Astrocyte (in vitro differentiated cells and primary cell): ENCODE data around the gene CSNK1A1. TPM values are rescaled to one million over a fixed set of nuclear protein-coding genes. Genes with fewer than 3 reads are reported as not detected.

Experiments used
- DNase-seq: peaks from one replicate; pipeline ENCODE4 v3.0.0-alpha.2; 2010; ENCODE audit warnings: low read depth
- FAIRE-seq: peaks from 2 replicates; lab custom pipeline; 2011; peaks lifted over from hg19 to GRCh38; lab: Jason Lieb, UNC
- H2AFZ ChIP-seq: 2 replicates; pipeline ENCODE4 v1.6.0; 2012; ENCODE audit warnings: low read depth, low read length, inconsistent platforms
- H3K27ac ChIP-seq: 2 replicates; pipeline ENCODE4 v1.5.1; 2011; ENCODE audit warnings: low read depth, low read length, inconsistent platforms
- H3K27me3 ChIP-seq: 2 replicates; pipeline ENCODE4 v1.6.0; 2011; ENCODE audit warnings: low read length, inconsistent platforms; ENCODE audit not compliant: insufficient read depth
- H3K36me3 ChIP-seq: 2 replicates; pipeline ENCODE4 v1.5.1; 2011; ENCODE audit warnings: low read length, inconsistent platforms; ENCODE audit not compliant: insufficient read depth
- H3K4me1 ChIP-seq: 2 replicates; pipeline ENCODE4 v1.5.1; 2011; ENCODE audit warnings: low read length, inconsistent platforms; ENCODE audit not compliant: insufficient read depth
- H3K4me2 ChIP-seq: 2 replicates; pipeline ENCODE4 v1.6.0; 2012; ENCODE audit warnings: low read length, inconsistent platforms
- H3K4me3 ChIP-seq: 2 replicates; pipeline ENCODE4 v1.5.1; 2011; ENCODE audit warnings: low read depth, mild to moderate bottlenecking, low read length, inconsistent platforms; ENCODE audit not compliant: insufficient read depth
- H3K79me2 ChIP-seq: 2 replicates; pipeline ENCODE4 v1.6.0; 2012; ENCODE audit warnings: mild to moderate bottlenecking, low read length, inconsistent platforms; ENCODE audit not compliant: insufficient read depth
- H3K9ac ChIP-seq: 2 replicates; pipeline ENCODE4 v1.6.0; 2012; ENCODE audit warnings: mild to moderate bottlenecking, low read length, inconsistent platforms
- H3K9me3 ChIP-seq: 2 replicates; pipeline ENCODE4 v1.5.1; 2012; ENCODE audit warnings: low read depth, mild to moderate bottlenecking, low read length, inconsistent platforms; ENCODE audit not compliant: insufficient read depth
- H4K20me1 ChIP-seq: 2 replicates; pipeline ENCODE4 v1.6.0; 2012; ENCODE audit warnings: low read length, inconsistent platforms; ENCODE audit not compliant: insufficient read depth
- H3K27ac Mint-ChIP-seq: one replicate; pipeline ENCODE4 v1.8.0; 2021; ENCODE audit warnings: mild to moderate bottlenecking, mixed read lengths; ENCODE audit not compliant: unreplicated experiment
- H3K27me3 Mint-ChIP-seq: one replicate; pipeline ENCODE4 v1.8.0; 2021; ENCODE audit warnings: low read depth, mixed read lengths; ENCODE audit not compliant: unreplicated experiment
- H3K36me3 Mint-ChIP-seq: one replicate; pipeline ENCODE4 v1.8.0; 2021; ENCODE audit warnings: low read depth, mixed read lengths; ENCODE audit not compliant: unreplicated experiment
- H3K4me1 Mint-ChIP-seq: one replicate; pipeline ENCODE4 v1.8.0; 2021; ENCODE audit warnings: low read depth, mixed read lengths; ENCODE audit not compliant: unreplicated experiment
- H3K4me3 Mint-ChIP-seq: one replicate; pipeline ENCODE4 v1.8.0; 2021; ENCODE audit warnings: mild to moderate bottlenecking, moderate library complexity, mixed read lengths; ENCODE audit not compliant: unreplicated experiment
- H3K9me3 Mint-ChIP-seq: one replicate; pipeline ENCODE4 v1.8.0; 2021; ENCODE audit warnings: mild to moderate bottlenecking, mixed read lengths; ENCODE audit not compliant: unreplicated experiment
- CTCF ChIP-seq: IDR thresholded peaks from 2 replicates; pipeline ENCODE4 v1.5.1; 2011; ENCODE audit warnings: low read depth, mild to moderate bottlenecking, inconsistent platforms, low read length, moderate library complexity; ENCODE audit not compliant: insufficient read depth
- EZH2 ChIP-seq: IDR thresholded peaks from 2 replicates; pipeline ENCODE4 v1.6.1; 2012; ENCODE audit warnings: mild to moderate bottlenecking, low read length, inconsistent platforms; ENCODE audit not compliant: insufficient read depth
- total RNA-seq: library from RNA; stranded (reverse); gene quantifications from 2 replicates; pipeline ENCODE4 v1.2.1, GENCODE V29; 2021

CSNK1A1 gene
- total RNA-seq, 1 donor from 2014 or later, result 384 TPM

- no peak overlapping the region for H3K9ac ChIP-seq
- TF ChIP-seq CTCF (no peak), EZH2 (no peak)
- H3K36me3 ChIP-seq, result peaks cover 16% of the 10 kb centered on the region
- no peaks in the 10 kb centered on the region for H3K9me3 ChIP-seq
- Mint-ChIP-seq H3K9me3 (no peaks in the 10 kb centered on the region), H3K27ac (peak overlapping the region; percentile 45), H3K4me1 (peaks cover 51% of the 10 kb centered on the region), H3K27me3 (no peaks in the 10 kb centered on the region), H3K4me3 (peak overlapping the region; percentile 12), H3K36me3 (peaks cover 12% of the 10 kb centered on the region)
- H3K4me3 ChIP-seq, result no peak overlapping the region
- FAIRE-seq, result no peak
- H3K27ac ChIP-seq, result no peak overlapping the region
- H3K4me1 ChIP-seq, result peaks cover 3% of the 10 kb centered on the region
- H4K20me1 ChIP-seq, result peaks cover 98% of the 10 kb centered on the region
- H3K79me2 ChIP-seq, result peaks cover 100% of the 10 kb centered on the region
- H2AFZ ChIP-seq, result no peak overlapping the region
- no peak overlapping the region for H3K4me2 ChIP-seq
- H3K27me3 ChIP-seq, result no peaks in the 10 kb centered on the region
- no peak for DNase-seq
Measured at GRCh38 chr5:149526845-149527590, 24.2 kb downstream of the CSNK1A1 start.

- H3K27ac Mint-ChIP-seq, result peak overlapping the region; percentile 48
- no peaks in the 10 kb centered on the region for H3K9me3 Mint-ChIP-seq
- Histone ChIP-seq H3K4me3 (no peak overlapping the region), H3K4me1 (peaks cover 15% of the 10 kb centered on the region), H3K9me3 (no peaks in the 10 kb centered on the region), H3K79me2 (peaks cover 100% of the 10 kb centered on the region), H2AFZ (no peak overlapping the region), H3K27me3 (no peaks in the 10 kb centered on the region), H3K9ac (no peak overlapping the region), H3K36me3 (peaks cover 30% of the 10 kb centered on the region), H4K20me1 (peaks cover 95% of the 10 kb centered on the region), H3K4me2 (no peak overlapping the region), H3K27ac (no peak overlapping the region)
- no peak overlapping the region for H3K4me3 Mint-ChIP-seq
- DNase-seq (no peak), FAIRE-seq (no peak)
- TF ChIP-seq EZH2 (no peak), CTCF (no peak)
- peaks cover 55% of the 10 kb centered on the region for H3K4me1 Mint-ChIP-seq
- H3K27me3 Mint-ChIP-seq, result no peaks in the 10 kb centered on the region
- H3K36me3 Mint-ChIP-seq, result peaks cover 16% of the 10 kb centered on the region
Measured at GRCh38 chr5:149521739-149522685, 29.2 kb downstream of the CSNK1A1 start.
